ENCODE data around the gene ATG7. TPM values are rescaled to one million over a fixed set of nuclear protein-coding genes. Genes with fewer than 3 reads are reported as not detected.
"Not testable (repeated sequence)": the region's sequence is repeated elsewhere in the genome, so short reads cannot be mapped to it uniquely, and the experiment has no call there.

The ATG7 gene
- total RNA-seq, 1 donor from 2014 or later = 15.5 TPM

- no peak for DNase-seq (ENCODE audit: low spot score)
- intact Hi-C loops (cut with DNase I) = no loop called here
Measured at GRCh38 chr3:11475324-11475723, 203.1 kb downstream of the ATG7 start.

- intact Hi-C loops (cut with DNase I) = no loop called here
- DNase-seq (ENCODE audit: low spot score) = no peak
Measured at GRCh38 chr3:11476735-11477144, 204.5 kb downstream of the ATG7 start.

- intact Hi-C loops (cut with DNase I) = no loop called here
- no peak for DNase-seq (ENCODE audit: low spot score)
Measured at GRCh38 chr3:11477407-11477911, 205.3 kb downstream of the ATG7 start.

- DNase-seq (ENCODE audit: low spot score) = no peak
- intact Hi-C loops (cut with DNase I) = no loop called here
Measured at GRCh38 chr3:11478167-11478566, 206.0 kb downstream of the ATG7 start.

- intact Hi-C loops (cut with DNase I) = no loop called here
- no peak for DNase-seq (ENCODE audit: low spot score)
Measured at GRCh38 chr3:11479221-11479620, 207.0 kb downstream of the ATG7 start.

- DNase-seq (ENCODE audit: low spot score) = no peak
- intact Hi-C loops (cut with DNase I) = no loop called here
Measured at GRCh38 chr3:11480663-11481298, 208.6 kb downstream of the ATG7 start.

GRCh38 chr3:11481556-11481955, 209.4 kb downstream of the ATG7 start:
- intact Hi-C loops (cut with DNase I) = no loop called here
- DNase-seq (ENCODE audit: low spot score) = no peak

GRCh38 chr3:11482021-11482420, 209.8 kb downstream of the ATG7 start:
- no peak for DNase-seq (ENCODE audit: low spot score)
- intact Hi-C loops (cut with DNase I) = no loop called here

GRCh38 chr3:11488356-11488755, 216.2 kb downstream of the ATG7 start:
- DNase-seq (ENCODE audit: low spot score); intact Hi-C loops (cut with DNase I): not testable (repeated sequence)

- intact Hi-C loops (cut with DNase I) = no loop called here
Measured at GRCh38 chr3:11494131-11494916, 222.1 kb downstream of the ATG7 start.

GRCh38 chr3:11495948-11496557, 223.9 kb downstream of the ATG7 start:
- no peak for DNase-seq (ENCODE audit: low spot score)

More at GRCh38 chr3:11494131-11494916, 222.1 kb downstream of the ATG7 start:
- DNase-seq (ENCODE audit: low spot score) = no peak

GRCh38 chr3:11498177-11498576, 226.0 kb downstream of the ATG7 start:
- no peak for DNase-seq (ENCODE audit: low spot score)
- intact Hi-C loops (cut with DNase I) = no loop called here

More at GRCh38 chr3:11495948-11496557, 223.9 kb downstream of the ATG7 start:
- intact Hi-C loops (cut with DNase I) = no loop called here

GRCh38 chr3:11498646-11499045, 226.4 kb downstream of the ATG7 start:
- intact Hi-C loops (cut with DNase I) = no loop called here
- no peak for DNase-seq (ENCODE audit: low spot score)

GRCh38 chr3:11499144-11499543, 226.9 kb downstream of the ATG7 start:
- no peak for DNase-seq (ENCODE audit: low spot score)
- intact Hi-C loops (cut with DNase I) = no loop called here

- DNase-seq (ENCODE audit: low spot score); intact Hi-C loops (cut with DNase I): not testable (repeated sequence)
Measured at GRCh38 chr3:11502413-11502812, 230.2 kb downstream of the ATG7 start.

GRCh38 chr3:11507719-11508118, 235.5 kb downstream of the ATG7 start:
- intact Hi-C loops (cut with DNase I) = loop anchor here (2.0 kb wide), 1 partner anchor 135 kb away; the partner anchor contains the start of gene VGLL4
- no peak for DNase-seq (ENCODE audit: low spot score)

GRCh38 chr3:11508346-11509172, 236.4 kb downstream of the ATG7 start:
- intact Hi-C loops (cut with DNase I) = loop anchor here (1.0 to 2.0 kb wide), 2 partner anchors 42 to 134 kb away; partner anchors contain the start of gene VGLL4
- DNase-seq (ENCODE audit: low spot score) = no peak

- peak; percentile 85 for DNase-seq (ENCODE audit: low spot score)
- intact Hi-C loops (cut with DNase I) = loop anchor here (1.0 to 2.0 kb wide), 2 partner anchors 43 to 133 kb away; partner anchors contain the start of gene VGLL4
Measured at GRCh38 chr3:11509173-11510000, 237.2 kb downstream of the ATG7 start.

- no peak for DNase-seq (ENCODE audit: low spot score)
Measured at GRCh38 chr3:11510001-11510340, 237.8 kb downstream of the ATG7 start.

More at GRCh38 chr3:11510001-11510340, 237.8 kb downstream of the ATG7 start:
- intact Hi-C loops (cut with DNase I) = loop anchor here (5.0 kb wide), 1 partner anchor 42 kb away; no protein-coding TSS in a partner anchor

All from cardiac septum (tissue), 1 donor.